A549 (cell line): Measurements from ENCODE around the gene HCFC1R1. TPM values are rescaled to one million over a fixed set of nuclear protein-coding genes. Genes with fewer than 3 reads are reported as not detected.

Experiments used
- ATAC-seq, 2 experiments: fragments of 200-7000 bp in 1 of 2; fragments of >200 bp in 1 of 2; cut with Nextera tagmentation in 1 of 2; cut with Tn5 transposase in 1 of 2; 3 replicates each; pipeline versions ENCODE4 v1.8.0 to v1.9.1; 2018 to 2020; ENCODE audit warnings: mild to moderate bottlenecking in 1 of 2, moderate library complexity in 1 of 2
- CTCF ChIA-PET: fragments of 300-600 bp; sonication (Branson Sonifier 250); formaldehyde crosslinking; extraction: SDS; loops from one replicate; lab custom pipeline; 2021; ENCODE audit warnings: antibody characterized with exemption, inconsistent platforms; lab: Yijun Ruan, JAX
- POLR2A ChIA-PET: fragments of 350-600 bp; formaldehyde crosslinking; extraction: SDS; loops from one replicate; lab custom pipeline; 2021; ENCODE audit warnings: antibody characterized with exemption, inconsistent platforms; lab: Yijun Ruan, JAX
- DNase-seq, 2 experiments: peaks; one replicate each; pipeline versions ENCODE4 v3.0.0 to v3.0.0-alpha.2; 2011 to 2016; ENCODE audit warnings: low read depth in 1 of 2, low spot score in 1 of 2
- FAIRE-seq: peaks from 2 replicates; lab custom pipeline; 2011; peaks lifted over from hg19 to GRCh38; lab: Jason Lieb, UNC
- H3K27ac ChIP-seq, 2 experiments: fragments of >200 bp; sonication (Bioruptor Twin); formaldehyde crosslinking; 3 replicates each; pipeline ENCODE4 v1.5.1; 2016 to 2017
- H3K4me1 ChIP-seq: fragments of >200 bp; sonication (Bioruptor Twin); formaldehyde crosslinking; 3 replicates; pipeline ENCODE4 v1.6.1; 2016
- H3K4me2 ChIP-seq: fragments of >200 bp; sonication (Bioruptor Twin); formaldehyde crosslinking; 3 replicates; pipeline ENCODE4 v1.6.1; 2016
- H3K4me3 ChIP-seq: fragments of >200 bp; sonication (Bioruptor Twin); formaldehyde crosslinking; 3 replicates; pipeline ENCODE4 v1.5.1; 2016
- H3K9me3 ChIP-seq: fragments of >200 bp; sonication (Bioruptor Twin); formaldehyde crosslinking; 3 replicates; pipeline ENCODE4 v1.6.1; 2016
- CBX8 ChIP-seq: fragments of 200-600 bp; sonication (generic); IDR thresholded peaks from 2 replicates; pipeline ENCODE4 v1.6.1; 2016
- EHMT2 ChIP-seq: fragments of 200-600 bp; sonication (generic); IDR thresholded peaks from 2 replicates; pipeline ENCODE4 v1.6.1; 2016; ENCODE audit warnings: antibody characterized with exemption, low read depth, mild to moderate bottlenecking, moderate library complexity
- HDAC2 ChIP-seq: fragments of 200-600 bp; sonication (generic); IDR thresholded peaks from 2 replicates; pipeline ENCODE4 v1.6.1; 2016
- JUN ChIP-seq, 2 experiments: fragments of >200 bp; sonication (Bioruptor Twin); formaldehyde crosslinking; IDR thresholded peaks; 2 replicates in 1 of 2; 3 replicates in 1 of 2; pipeline ENCODE4 v1.6.1; 2016 to 2017
- KDM5A ChIP-seq: fragments of 200-600 bp; sonication (generic); IDR thresholded peaks from 2 replicates; pipeline ENCODE4 v1.6.1; 2016; ENCODE audit warnings: antibody characterized with exemption, mild to moderate bottlenecking
- RCOR1 ChIP-seq: fragments of 150-350 bp; IDR thresholded peaks from 2 replicates; pipeline ENCODE4 v1.6.1; 2014; ENCODE audit warnings: antibody characterized with exemption, low read length, low read depth
- RFX5 ChIP-seq: fragments of 450-650 bp; IDR thresholded peaks from 2 replicates; pipeline ENCODE4 v1.7.1; 2014; ENCODE audit warnings: antibody characterized with exemption, mild to moderate bottlenecking, moderate library complexity
- TFCP2L1 ChIP-seq: fragments of 250-450 bp; sonication (Bioruptor Pico); IDR thresholded peaks from 2 replicates; pipeline ENCODE4 v1.5.0; 2021; ENCODE audit warnings: mild to moderate bottlenecking
- TP53 ChIP-seq: fragments of 250-450 bp; sonication (Bioruptor Pico); IDR thresholded peaks from 2 replicates; pipeline ENCODE4 v1.5.0; 2021; ENCODE audit warnings: mild to moderate bottlenecking, moderate library complexity
- ZC3H11A ChIP-seq: fragments of 450-650 bp; IDR thresholded peaks from 2 replicates; pipeline ENCODE4 v1.6.1; 2014; ENCODE audit warnings: antibody characterized with exemption, mild to moderate bottlenecking
- WGBS: methylation state at CpG from one replicate; pipeline ENCODE4 v1.1.6; 2017; ENCODE audit errors: missing lambda C conversion rate; 5-methylcytosine and 5-hydroxymethylcytosine counted together
- polyA plus RNA-seq, 4 experiments: library from polyadenylated mRNA; depleted of rRNA in 3 of 4; stranded (reverse); fragments of >200 nt; fragmentation: RNase III in 1 of 4; extraction: RNeasy Plus Mini Kit Qiagen cat#74134 plus additional on column Dnase treatment in 1 of 4; gene quantifications; 2 replicates in 3 of 4; 3 replicates in 1 of 4; pipeline ENCODE4 v1.2.3, GENCODE V29; 2011 to 2017
- TF ChIP-seq, protein P1 (sequence below): fragments of 250-450 bp; sonication (Bioruptor Pico); IDR thresholded peaks from 2 replicates; pipeline ENCODE4 v1.5.0; 2021; ENCODE audit warnings: mild to moderate bottlenecking, moderate library complexity, borderline replicate concordance
- TF ChIP-seq, protein P2 (sequence below): fragments of >200 bp; sonication (Bioruptor Twin); formaldehyde crosslinking; IDR thresholded peaks from 3 replicates; pipeline ENCODE4 v1.6.1; 2016
- TF ChIP-seq, protein P3 (sequence below): fragments of 250-450 bp; sonication (Bioruptor Pico); IDR thresholded peaks from 2 replicates; pipeline ENCODE4 v1.5.0; 2020; ENCODE audit warnings: low read depth, mild to moderate bottlenecking, moderate library complexity
- TF ChIP-seq, protein P4 (sequence below): fragments of >200 bp; sonication (Bioruptor Twin); formaldehyde crosslinking; IDR thresholded peaks from 3 replicates; pipeline ENCODE4 v1.5.1; 2016

The HCFC1R1 gene
- polyA plus RNA-seq, 2 of the 4 experiments (the other 2 are of a cell fraction), result 46.4 to 179 TPM

DNA sequence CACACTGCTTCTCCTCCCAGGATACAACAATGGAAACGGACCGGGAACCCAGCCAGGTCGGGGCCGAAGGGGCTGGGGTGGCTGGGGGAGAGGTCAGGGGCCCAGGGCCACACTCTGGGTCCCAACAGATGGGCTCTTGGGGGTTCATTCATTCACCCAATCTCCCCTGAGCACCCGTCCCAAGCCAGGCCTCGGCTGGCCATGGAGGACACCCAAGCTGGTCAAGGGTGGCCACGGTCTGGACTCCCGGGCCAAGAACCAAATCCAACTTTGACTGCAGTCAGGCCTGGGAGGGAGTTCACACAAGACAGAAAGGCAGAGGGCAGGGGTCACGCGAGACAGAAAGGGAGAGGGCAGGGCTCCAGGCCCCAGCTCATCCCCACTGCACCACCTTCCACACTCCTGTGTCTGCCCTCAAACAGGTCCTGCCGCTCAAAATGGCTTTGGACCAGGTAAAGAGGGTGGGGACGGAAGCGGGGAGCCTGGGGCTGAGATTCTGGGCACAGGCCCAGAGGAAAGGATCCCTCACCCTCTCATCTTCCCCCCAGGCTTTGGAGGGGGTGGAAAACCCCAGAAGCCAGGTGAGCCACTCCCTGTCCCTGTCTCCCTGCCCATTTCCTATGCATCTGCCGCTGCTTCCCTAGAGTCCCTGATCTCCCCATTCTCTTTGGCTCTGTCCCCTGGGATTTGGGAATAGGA lies 31.2 kb downstream of the HCFC1R1 start:
- FAIRE-seq (no peak), ATAC-seq (no peak), DNase-seq (no peak)
- Histone ChIP-seq H3K4me2 (no peak overlapping the region), H3K4me3 (no peak overlapping the region), H3K9me3 (no peaks in the 10 kb centered on the region), H3K4me1 (peaks cover 3% of the 10 kb centered on the region; the same call in 1 of the 3 replicates), H3K27ac (no peak overlapping the region)
- TF ChIP-seq HDAC2 (no peak), CBX8 (no peak), RFX5 (no peak), ZC3H11A (no peak), RCOR1 (no peak), KDM5A (no peak), EHMT2 (no peak)
- TF ChIP-seq, protein P1, sequence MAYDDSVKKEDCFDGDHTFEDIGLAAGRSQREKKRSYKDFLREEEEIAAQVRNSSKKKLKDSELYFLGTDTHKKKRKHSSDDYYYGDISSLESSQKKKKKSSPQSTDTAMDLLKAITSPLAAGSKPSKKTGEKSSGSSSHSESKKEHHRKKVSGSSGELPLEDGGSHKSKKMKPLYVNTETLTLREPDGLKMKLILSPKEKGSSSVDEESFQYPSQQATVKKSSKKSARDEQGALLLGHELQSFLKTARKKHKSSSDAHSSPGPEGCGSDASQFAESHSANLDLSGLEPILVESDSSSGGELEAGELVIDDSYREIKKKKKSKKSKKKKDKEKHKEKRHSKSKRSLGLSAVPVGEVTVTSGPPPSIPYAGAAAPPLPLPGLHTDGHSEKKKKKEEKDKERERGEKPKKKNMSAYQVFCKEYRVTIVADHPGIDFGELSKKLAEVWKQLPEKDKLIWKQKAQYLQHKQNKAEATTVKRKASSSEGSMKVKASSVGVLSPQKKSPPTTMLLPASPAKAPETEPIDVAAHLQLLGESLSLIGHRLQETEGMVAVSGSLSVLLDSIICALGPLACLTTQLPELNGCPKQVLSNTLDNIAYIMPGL (CRISPR knock-in tag), result no peak
- TF ChIP-seq, protein P2, sequence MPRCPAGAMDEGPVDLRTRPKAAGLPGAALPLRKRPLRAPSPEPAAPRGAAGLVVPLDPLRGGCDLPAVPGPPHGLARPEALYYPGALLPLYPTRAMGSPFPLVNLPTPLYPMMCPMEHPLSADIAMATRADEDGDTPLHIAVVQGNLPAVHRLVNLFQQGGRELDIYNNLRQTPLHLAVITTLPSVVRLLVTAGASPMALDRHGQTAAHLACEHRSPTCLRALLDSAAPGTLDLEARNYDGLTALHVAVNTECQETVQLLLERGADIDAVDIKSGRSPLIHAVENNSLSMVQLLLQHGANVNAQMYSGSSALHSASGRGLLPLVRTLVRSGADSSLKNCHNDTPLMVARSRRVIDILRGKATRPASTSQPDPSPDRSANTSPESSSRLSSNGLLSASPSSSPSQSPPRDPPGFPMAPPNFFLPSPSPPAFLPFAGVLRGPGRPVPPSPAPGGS, result no peak
- WGBS, result 93% methylated on average over 14 of the region's 14 CpGs
- POLR2A ChIA-PET, result no interaction called here
- CTCF ChIA-PET, result interaction anchor here (0.8 to 1.3 kb wide), 5 partner anchors 8 to 55 kb away, joined by 3 to 4 read pairs (median 3); partner anchors contain the start of gene PAQR4

DNA sequence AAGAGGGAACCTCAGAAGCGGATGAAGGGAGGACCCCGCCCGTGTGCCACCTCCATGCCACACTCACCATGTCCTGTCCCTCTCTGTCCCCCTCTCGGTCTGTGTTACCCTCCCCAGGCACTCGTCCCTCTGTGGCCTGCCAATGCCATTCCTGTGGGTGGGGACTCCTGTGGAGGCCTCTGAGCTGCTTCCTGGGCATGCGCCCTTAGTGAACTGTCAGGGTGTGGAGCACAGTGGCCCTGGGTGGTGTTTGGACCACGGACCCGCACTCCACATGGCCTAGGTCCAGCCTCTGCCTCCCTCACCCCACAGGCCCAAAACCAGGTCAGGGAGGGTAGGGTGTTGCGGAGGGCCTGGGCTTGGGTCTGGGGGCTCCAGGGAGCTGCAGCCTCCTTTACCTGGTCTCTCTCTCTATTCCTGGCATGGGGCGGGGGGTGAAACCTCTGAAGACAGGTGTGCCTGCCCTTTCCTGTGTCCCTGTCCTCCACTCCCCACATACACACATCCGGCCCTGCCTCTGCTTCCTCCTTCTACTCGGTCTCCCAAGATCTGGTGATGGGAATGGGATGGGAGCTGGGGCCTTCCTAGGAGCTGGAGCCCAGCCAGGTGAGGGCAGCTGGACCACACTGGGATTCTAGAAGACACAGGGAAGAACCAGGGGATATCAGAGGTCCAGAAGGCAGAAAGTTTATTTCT lies 32.0 kb downstream of the HCFC1R1 start:
- POLR2A ChIA-PET, result no interaction called here

DNA sequence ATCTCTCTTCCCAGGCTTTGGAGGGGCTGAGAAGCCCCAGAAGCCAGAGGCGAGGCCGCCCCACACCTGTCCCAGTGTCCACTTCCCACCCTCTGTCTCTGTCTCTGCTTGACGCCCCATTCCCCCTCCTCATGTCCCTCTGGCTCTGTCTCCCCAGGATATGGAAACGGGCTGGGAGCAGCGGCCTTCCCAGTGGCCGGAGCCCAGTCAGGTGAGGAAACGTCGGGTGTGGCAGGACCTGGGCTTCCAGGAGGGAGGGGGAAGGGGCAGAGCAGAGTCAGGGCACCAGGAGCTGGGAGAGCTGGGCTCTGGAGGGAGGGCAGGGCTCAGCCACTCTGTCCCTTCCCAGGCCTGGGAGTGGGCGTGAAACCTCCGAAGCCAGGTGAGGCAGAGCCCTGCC lies 32.9 kb downstream of the HCFC1R1 start:
- 81% methylated on average over 10 of the region's 10 CpGs for WGBS
- ChIA-PET POLR2A (no interaction called here), CTCF (interaction anchor here (0.6 to 1.2 kb wide), 4 partner anchors 8 to 67 kb away, joined by 3 read pairs; no protein-coding TSS in a partner anchor)
- no peak for FAIRE-seq
- peaks cover 3% of the 10 kb centered on the region; the same call in 1 of the 3 replicates for H3K4me1 ChIP-seq
- ATAC-seq, result no peak
- no peaks in the 10 kb centered on the region for H3K9me3 ChIP-seq
- TF ChIP-seq RCOR1 (no peak), JUN (IDR thresholded peaks at IDR 0.05) (no peak), TFCP2L1 (CRISPR knock-in tag) (no peak)
- TF ChIP-seq, protein P3, sequence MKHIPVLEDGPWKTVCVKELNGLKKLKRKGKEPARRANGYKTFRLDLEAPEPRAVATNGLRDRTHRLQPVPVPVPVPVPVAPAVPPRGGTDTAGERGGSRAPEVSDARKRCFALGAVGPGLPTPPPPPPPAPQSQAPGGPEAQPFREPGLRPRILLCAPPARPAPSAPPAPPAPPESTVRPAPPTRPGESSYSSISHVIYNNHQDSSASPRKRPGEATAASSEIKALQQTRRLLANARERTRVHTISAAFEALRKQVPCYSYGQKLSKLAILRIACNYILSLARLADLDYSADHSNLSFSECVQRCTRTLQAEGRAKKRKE (CRISPR knock-in tag), result no peak
- TF ChIP-seq, protein P4, sequence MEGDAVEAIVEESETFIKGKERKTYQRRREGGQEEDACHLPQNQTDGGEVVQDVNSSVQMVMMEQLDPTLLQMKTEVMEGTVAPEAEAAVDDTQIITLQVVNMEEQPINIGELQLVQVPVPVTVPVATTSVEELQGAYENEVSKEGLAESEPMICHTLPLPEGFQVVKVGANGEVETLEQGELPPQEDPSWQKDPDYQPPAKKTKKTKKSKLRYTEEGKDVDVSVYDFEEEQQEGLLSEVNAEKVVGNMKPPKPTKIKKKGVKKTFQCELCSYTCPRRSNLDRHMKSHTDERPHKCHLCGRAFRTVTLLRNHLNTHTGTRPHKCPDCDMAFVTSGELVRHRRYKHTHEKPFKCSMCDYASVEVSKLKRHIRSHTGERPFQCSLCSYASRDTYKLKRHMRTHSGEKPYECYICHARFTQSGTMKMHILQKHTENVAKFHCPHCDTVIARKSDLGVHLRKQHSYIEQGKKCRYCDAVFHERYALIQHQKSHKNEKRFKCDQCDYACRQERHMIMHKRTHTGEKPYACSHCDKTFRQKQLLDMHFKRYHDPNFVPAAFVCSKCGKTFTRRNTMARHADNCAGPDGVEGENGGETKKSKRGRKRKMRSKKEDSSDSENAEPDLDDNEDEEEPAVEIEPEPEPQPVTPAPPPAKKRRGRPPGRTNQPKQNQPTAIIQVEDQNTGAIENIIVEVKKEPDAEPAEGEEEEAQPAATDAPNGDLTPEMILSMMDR, result no peak
- H3K4me3 ChIP-seq, result no peak overlapping the region
- no peak for DNase-seq
- no peak overlapping the region for H3K4me2 ChIP-seq
- H3K27ac ChIP-seq, result no peak overlapping the region

More for the DNA sequence above, 32.0 kb downstream of the HCFC1R1 start:
- Histone ChIP-seq H3K4me3 (no peak overlapping the region), H3K4me2 (no peak overlapping the region), H3K4me1 (peaks cover 3% of the 10 kb centered on the region; the same call in 1 of the 3 replicates), H3K27ac (no peak overlapping the region), H3K9me3 (no peaks in the 10 kb centered on the region)
- FAIRE-seq (no peak), DNase-seq (no peak), ATAC-seq (no peak)
- WGBS, result 85% methylated on average over 12 of the region's 12 CpGs
- no peak for TF ChIP-seq CBX8
- TF ChIP-seq TP53 (CRISPR knock-in tag), result no peak
- CTCF ChIA-PET, result interaction anchor here (0.6 to 1.2 kb wide), 7 partner anchors 9 to 67 kb away, joined by 3 to 4 read pairs (median 3); partner anchors contain the start of gene PAQR4
